Activated CD4-positive, alpha-beta T cell treated with anti-CD3 and anti-CD28 coated beads for 1 hour (primary cell): ENCODE results near the gene DLX3.
"Not testable (repeated sequence)": the region's sequence is repeated elsewhere in the genome, so short reads cannot be mapped to it uniquely, and the experiment has no call there.

Experiments used
- DNase-seq: peaks from one replicate; pipeline ENCODE4 v3.0.0-alpha.2; 2020

Gene DLX3

DNA sequence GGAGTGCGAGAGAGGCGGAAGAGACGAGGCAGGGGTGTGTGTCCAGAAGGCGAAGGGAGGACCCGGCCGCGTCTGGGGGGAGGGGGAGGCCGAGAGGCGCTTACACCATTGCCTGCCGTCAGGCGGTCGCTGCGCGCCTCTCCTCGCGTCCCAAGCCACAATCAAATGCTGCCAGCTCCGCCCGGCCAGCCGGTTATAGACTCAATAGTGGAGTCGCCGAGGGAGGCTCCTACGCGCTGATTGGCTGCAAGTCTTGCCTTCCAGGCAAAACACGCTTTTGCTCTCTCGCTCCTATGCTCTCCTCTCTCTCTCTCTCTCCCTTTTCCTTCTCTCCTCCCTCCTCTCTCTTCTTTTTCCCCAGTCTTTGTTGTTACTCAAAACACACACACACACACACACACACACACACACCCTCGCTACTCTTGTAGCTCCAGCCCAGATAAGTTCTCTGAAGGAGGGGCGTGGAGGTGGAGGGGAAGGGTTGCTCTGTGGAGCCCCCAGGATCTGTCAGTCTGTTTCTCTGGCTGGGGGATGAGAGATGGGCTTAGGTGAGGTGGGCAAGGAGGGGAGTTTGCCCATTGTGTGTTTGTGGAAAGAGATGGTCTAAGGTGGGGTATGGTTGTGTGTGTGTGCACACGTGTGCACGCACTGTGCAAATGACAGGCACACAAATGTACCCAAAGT lies at the start of gene DLX3:
Gene DLX3 (minus strand): TSS at position 170 of the 684 bp plus-strand sequence. CDS start 226 bp downstream, outside the sequence.
- DNase-seq, result no peak

DNA sequence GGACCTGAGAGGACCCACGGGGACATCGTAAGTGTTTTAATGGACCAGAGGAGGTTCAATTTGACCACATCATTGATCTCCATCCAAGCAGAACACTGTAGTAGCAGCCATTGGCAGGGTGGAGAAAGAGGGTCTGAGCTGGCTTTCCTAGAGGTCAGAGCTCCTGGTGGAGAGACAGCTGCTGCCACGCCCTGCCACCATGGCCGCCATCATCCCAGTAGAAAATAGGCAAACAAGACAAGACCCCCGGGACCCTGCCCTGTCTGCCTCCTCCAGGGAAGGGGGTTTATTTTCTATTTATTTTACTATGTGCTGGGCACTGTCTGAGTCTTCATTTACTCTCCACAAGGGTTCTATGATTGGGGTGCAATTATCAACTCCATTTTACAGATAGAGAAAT lies 49.5 kb upstream of the DLX3 start:
- DNase-seq, result no peak

DNA sequence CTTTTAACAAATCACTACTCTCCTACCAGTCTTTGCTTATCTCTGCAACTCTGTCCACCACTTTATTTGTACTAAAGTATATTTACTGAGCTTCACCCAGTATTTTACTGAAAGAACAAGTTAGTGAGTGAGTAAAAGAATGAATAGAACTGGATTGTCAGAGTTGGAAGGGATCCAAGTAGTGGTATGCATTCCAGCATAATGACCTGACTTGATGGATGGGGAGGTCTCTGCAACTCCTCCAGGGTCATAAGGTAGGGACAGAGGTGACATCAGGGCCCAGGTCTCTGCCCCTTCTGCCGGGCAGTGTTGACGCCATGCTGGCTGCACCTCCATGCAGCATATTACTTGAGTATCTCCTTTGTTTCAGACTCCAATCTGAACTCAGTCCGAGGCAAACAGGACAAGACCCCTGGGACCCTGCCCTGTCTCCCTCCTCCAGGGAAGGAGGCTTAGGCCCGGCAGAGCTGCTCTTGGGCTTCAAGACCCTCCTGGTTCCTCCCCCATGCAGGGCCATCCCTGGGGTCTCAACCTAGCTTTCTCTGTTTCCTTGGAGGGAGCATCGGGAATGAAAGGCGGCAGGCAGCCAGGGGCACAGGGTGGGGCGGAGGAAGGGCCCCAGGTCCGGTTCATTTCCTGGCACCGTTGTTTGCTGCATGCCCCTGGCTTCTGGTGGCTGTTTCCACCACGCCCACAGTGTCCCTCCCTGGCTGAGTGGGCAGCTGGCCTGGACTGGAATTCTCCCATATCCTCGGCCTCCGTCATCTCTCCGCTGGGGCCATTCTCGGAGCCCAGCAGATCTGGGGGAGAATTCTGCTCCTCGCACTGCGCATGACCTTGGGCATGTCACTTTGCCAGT lies 48.5 kb upstream of the DLX3 start:
- no peak for DNase-seq

DNA sequence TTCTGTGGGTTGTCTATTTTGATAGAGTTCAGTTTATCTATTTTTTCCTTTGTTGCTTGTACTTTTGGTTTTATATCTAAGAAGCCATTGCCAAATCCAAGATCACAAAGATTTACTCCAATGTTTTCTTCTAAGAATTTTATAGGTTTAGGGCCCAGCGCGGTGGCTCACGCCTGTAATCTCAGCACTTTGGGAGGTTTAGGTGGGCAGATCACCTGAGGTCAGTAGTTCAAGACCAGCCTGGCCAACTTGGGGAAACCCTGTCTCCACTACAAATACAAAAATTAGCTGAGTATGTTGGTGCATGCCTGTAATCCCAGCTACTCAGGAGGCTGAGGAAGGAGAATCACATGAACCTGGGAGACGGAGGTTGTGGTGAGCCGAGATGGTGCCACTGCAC lies 47.2 kb upstream of the DLX3 start:
- no peak for DNase-seq

DNA sequence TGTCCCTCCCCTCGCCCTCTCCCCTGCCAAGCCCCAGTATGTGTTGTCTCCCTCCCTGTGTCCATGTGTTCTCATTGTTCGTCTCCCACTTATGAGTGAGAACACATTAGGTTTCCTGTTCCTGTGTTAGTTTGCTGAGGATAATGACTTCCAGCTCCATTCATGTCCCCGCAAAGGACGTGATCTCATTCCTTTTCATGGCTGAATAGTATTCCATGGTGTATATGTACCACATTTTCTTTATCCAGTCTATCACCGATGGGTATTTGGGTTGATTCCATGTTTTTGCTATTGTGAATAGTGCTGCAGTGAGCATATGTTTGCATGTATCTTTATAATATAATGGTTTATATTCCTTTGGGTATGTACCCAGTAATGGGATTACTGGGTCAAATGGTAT lies 45.5 kb upstream of the DLX3 start:
- DNase-seq, result not testable (repeated sequence)

DNA sequence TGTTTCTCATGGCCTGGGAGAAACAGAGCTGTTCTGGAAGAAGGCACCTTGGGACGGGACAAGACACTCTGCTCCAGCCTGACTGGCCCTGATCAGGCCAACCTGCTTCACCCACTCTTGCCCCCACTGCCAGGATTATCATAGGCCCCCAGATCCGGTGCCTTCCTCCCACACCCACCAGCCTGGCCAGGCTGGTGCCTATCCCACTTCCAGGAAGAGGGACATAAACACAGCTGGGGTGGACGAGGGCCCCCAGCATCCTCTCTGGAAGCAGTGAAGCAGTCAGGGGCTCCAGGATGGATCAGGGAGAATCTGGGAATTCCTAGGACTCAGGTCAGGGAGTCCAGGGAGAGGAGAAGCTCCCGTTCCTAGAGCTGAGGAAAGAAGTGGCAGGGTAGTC lies 44.0 kb upstream of the DLX3 start:
- DNase-seq, result no peak

DNA sequence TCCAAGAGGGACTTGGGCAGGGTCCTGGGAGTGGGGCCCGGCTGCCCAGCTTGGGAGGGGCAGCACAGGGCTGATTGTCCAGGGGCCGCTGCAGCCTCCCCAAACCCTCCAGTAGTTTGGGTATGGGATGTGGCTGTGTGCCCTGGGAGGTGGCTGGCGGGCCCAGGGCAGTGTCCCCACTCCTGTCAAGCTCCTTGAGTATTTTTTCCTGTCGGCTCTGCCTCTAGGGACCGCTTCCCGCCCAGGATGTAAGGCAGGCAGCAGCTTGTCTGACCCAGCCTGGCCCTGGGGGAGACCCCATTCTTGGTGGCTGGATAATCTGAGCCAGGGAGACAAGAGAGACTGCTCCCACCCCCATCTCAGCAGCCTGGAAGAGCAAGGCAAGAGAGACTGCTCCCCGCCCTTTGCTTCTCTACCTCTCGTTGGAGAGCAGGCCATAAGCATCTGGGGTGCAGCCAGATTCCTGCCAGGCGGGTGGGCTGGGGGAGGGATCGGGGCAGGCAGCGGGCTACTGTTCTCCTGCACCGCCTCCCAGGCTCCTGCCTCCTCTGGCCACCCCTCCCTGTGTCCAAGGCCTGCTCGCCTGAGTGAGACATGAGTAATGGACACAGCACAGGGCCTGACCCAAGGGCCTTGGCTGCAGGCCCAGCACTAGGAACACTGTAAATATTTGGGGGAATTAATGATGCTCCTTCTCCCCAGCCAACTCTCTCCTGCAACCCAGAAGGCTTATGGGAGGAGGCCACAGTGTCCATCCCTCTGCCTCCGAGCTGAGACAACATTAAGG lies 42.5 kb upstream of the DLX3 start:
- no peak for DNase-seq

DNA sequence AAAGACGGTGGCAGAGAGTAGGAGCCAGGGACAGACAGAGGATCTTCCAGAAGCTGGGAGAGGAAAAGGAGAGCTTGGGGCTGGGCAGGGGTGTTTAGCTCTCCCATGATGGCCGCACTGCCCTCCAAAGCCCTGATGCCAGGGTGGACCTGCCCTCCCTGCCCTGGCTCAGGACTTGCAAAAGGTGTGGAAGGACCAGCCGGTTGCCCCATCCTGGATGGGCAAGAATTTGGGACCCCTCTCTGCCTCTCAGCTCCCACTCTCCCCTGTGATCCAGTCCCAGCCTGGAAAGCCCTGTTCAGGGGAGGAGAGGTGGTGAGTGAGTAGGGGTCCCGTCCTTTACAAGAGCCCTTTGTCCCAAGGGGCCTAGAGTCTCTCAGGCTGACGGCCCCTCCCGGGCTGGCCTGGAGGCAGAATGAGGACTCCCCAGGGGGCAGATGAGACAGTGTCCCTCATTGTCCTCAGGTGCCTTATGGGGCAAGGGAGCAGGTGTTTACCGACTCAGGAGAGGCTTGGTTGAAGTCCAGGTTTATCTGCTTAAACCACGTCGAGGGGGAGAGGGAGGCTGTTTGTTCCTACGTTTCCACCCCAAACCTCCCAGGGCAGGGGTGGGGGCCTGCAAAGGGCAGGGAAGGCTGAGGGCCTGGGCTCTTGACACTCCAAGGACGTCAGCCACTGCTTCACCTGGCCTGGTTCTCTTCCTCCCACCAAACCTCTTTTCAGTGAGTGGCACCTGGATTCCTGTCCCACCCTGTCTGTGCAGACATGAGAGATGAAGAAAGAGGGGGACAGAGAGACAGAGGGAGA lies 41.6 kb upstream of the DLX3 start:
- DNase-seq, result no peak

DNA sequence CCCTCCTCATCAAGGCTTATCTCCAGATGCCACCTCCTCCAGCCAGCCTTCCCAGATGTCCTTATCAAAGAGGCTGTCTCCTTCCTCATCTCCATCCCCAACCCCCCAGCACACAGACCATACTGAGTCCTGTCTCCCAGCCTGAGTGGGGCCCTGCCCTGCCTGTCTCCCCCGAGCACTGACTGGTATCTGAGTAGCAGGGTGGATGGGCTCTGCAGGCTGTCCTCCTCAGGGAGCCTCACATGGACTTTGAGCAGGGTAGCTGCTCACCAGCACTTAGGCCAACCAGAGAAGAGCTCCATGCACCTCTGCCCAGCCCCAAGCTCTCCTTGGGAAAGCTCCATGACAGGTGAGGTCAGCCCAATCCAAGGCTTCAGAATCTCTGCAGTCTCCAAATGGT lies 40.9 kb upstream of the DLX3 start:
- no peak for DNase-seq

DNA sequence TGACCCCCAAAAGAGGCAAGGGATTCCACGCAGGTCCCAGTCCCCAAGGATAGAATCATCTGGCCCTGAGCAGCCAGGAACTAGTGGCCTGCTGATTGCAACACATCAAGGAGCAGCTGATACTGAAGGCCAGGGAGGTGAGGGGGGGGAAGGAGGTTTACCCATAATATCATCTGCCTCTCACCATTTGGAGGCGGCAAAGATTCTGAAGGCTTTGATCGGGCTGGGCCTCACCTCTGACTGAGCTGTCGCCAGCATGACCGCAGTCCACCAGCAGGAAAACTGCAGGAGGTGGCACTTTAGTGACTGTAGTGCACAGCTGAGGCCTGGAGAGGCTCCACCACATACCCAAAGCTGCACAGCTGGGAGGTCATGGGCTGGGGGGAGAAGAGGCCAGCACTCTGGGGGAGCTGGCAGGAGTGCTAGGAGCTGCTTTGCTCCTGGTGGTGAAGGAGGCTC lies 40.4 kb upstream of the DLX3 start:
- no peak for DNase-seq

DNA sequence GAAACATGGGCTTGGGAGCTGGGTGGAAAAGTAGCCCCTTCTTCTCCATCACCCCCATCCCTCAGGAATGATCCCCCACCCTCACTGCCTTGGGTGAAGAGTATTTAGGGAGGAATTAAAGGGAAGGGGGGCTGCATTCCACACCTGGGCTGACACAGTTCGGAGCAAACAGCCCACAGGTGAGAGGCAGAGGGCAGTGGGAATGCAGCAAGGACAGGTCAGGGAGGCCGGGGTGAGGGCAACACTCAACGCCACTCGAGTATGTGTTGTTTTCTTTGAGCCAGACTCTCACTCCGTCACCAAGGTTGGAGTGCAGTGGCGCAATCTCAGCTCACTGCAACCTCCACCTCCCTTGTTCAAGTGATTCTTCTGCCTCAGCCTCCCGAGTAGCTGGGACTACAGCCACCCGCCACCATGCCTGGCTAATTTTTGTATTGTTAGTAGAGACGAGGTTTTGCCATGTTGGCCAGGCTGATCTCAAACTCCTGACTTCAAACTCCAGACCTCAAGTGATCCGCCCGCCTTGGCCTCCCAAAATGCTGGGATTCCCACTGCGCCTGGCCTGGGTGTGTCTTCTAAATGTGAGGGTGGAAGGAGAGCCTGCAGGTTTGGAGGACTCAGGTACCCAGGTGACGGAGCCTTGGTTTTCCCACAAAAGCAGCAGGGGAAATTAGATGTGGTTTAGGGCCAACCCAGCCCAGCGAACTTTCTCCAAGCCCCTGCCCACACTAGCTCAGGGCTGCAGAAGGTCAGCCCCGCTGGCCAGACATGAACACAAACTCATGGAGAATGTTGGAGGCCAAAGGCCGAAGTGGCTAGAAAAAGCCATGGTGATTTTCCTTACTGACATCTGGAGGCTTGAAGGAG lies 39.7 kb upstream of the DLX3 start:
- DNase-seq, result no peak

DNA sequence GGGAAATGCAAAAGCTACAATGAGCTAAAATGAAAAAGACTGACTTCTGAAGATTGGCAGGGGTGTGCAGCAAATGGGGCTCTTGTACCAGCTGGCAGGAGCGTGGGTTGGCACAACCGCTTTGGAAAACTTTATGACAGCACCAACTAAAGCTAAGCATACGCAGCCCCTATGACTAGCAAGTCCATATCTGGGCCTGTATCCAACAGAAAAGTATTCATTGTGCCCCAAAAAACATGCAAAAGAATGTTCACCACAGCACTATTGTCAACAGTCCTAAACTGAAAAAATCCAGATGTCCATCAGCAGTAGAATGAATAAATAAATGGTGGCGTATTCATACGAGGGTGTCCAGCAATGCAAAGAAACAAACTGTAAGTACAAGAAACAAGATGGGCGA lies 38.3 kb upstream of the DLX3 start:
- no peak for DNase-seq

DNA sequence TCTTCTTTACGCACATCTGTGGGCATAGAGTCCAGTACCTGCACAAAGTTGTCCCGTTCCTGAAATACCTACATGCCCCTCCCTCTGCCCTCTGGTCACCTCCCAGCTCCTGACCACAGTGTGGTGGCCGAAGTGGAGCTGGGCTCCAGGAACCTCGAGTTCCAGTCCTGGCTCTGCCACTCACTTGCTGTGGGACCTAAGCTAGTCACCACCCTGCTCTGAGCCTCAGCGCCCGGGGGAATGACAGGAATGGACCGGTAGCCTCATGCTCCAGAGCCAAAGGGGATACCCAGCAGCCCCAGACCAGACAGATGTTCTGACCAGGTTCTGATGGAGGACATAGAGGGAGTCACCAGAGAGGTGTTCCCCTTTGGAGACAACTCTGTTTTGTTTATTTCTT lies 34.2 kb upstream of the DLX3 start:
- DNase-seq, result no peak

DNA sequence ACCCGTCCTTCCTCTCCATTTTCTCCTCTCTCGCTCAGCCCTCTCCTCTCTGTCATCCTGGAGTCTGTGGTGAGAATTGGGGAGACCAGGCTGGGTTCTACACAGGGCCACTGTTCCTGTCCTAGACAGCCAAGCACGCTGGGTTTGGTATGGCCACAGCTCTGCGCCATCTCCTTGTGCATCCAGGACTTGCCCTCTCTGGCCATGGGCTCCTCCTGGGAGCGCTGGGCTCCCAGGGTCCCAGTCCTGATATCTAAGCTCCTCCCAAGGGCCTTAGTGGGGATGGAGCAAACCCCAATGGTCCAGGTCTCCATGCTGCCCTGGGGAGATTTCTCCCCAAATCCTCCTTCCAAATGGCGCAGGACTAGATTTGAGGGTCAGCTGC lies 33.7 kb upstream of the DLX3 start:
- no peak for DNase-seq

DNA sequence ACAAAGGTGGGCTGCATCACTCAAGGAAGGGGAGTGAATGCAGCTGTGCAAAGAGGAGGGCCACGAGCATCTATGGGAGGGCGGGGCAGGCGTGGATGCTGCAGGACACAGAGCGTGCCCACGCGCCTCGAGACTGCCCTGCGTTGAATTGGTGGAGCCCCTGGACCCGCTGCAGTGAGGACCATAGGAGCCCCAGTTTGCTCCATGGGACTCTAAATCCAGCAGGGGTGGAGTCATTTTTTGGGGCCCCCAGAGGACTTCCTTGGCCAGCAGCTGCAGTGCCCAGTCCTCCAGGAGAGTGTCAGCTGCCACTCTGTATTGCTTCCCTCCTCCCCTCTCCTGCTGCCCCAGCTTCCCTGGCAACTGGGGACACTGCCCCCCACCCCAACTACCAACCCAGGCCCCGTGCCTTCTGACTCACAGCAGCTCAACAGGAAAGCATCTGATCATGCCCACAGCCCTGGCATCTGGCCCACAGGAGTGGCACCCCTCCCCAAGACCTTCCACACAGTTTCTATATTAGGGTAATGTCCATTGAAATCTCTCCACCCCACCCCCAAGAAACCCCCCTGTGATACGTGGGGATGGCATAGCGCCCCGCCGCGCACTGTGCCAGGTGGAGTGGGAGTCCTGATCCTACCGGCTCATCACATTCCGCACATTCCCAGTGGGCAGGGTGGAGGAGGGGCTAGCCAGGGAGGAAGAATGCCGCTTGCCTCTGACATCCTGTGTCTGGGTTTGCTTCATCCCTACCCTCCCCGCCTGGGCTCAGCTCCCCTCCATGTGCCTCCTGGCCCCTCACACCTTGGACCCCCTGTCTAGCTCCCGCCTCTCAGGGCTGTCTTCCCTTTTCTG lies 33.1 kb upstream of the DLX3 start:
- DNase-seq, result no peak

DNA sequence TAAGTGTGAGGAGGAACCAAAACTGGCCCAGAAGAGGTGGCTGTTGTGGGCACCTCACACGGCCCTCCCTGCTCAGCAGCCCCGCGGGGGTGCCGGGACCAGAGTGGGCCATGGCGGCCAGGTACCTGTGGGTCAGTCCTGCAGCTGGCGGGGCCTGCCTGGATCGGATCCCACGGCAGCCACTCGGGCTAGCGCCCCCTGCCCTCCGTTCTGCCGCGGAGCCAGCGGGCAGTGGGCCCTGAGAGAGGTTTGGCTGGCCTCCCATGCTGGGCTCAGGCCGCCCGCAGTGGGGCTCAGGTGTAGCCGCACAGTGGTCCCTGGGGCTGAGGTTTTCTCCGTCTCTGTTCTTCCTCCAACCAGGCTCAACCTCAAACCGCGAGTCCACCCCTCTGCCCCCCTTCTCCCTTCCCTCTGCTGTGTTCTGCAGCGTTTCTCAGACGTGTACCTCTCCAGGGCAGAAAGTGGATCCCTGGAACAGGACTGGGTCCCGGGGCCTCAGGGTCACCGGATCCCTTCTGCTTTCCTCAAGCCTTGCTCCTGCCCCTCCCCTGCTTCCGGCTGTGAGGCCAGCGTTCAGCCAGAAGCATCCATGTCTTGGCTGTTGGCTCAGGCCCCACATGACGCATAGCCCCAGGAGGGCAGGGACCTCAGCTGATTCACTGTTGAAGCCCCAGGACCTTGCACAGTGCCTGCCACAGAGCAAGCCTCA lies 32.3 kb upstream of the DLX3 start:
- no peak for DNase-seq

DNA sequence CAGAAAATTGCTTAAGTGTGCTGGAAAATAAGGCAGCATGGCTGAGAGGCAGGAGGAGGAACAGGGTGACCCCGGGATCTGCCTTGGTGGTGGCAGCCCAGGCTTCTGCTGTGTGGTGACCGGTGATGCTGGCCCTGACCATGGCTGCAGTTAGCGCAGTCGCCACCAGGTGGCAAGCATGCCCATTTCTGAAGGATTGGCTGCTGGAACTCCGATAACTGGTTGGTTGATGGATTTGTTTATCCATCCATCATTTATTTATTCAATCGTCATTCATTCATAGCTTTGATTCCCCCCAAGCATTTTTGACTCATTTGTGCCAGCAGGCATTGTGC lies 31.8 kb upstream of the DLX3 start:
- DNase-seq, result peak; percentile 69

DNA sequence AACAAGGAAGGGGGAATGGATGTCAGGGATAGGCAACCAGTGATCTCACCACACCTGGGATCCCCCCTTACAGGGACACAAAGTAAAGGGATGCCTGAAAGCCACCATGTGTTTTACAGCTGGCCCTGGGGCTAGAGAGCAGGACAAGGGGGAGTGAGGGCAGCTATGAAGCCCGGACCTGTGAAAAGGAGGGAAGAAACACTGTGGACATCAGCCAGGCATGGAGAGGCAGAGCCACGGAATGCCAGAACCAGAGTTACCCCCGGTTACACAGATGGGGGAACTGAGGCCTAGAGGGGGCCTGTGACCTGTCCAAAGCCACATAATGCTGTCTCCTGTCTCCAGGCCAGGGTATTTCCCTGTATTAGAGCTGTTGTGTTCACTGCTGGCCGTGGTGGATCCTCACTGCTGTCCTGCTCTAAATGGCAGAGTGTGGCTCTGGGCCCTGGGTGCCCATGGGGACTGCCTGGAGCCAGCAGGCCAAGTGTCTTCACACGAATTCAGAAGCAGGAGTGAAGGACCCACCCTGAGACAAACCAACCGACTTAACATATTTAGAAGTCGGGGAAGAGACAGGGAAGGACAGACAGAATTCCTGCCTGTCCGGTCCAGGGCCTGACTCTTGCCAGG lies 31.1 kb upstream of the DLX3 start:
- DNase-seq, result no peak

DNA sequence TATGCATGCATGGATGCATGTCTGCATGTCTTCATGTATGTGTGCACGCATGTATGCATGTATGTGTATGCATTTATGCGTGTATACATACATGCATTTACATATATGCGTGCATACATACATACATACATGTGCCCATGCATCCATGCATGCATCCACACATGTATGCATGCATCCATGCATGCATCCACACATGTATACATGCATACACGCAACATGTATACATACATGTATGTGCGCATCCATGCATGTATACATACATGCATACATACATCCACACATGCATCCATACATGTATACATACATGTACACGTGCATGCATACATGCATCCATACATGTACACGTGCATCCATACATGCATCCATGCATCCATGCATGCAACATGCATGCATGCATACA lies 29.8 kb upstream of the DLX3 start:
- no peak for DNase-seq

DNA sequence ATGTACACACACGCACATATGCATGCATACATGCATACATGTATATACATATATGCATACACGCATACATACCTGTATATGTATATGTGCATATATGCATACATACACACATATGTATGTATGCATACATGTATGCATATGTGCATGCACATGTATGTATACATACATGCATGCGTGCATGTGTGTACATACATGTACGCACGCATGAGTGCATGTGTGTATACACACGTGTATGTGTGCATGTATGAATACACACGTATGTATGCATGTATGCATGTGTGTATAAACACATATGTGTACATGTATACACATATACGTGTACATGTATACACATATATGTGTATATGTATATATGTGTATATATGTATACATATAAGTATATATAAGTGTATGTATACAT lies 28.5 kb upstream of the DLX3 start:
- no peak for DNase-seq
